ENCODE measurements around the gene SETD1B.
"Not testable (repeated sequence)": the region's sequence is repeated elsewhere in the genome, so short reads cannot be mapped to it uniquely, and the experiment has no call there.

- not testable (repeated sequence) for TF ChIP-seq CTCF, POLR2AphosphoS5, POLR2A (IDR thresholded peaks at IDR 0.05)
Measured at GRCh38 chr12:121852392-121852791, 48.6 kb downstream of the SETD1B start.

All from prostate gland (tissue), 2 donors.